ENCODE data around the gene CACTIN.
"Not testable (repeated sequence)": the region's sequence is repeated elsewhere in the genome, so short reads cannot be mapped to it uniquely, and the experiment has no call there.

The CACTIN gene

GRCh38 chr19:3663838-3664237 is 37.2 kb upstream of the CACTIN start:
- no peak for DNase-seq (ENCODE audit: low spot score)

GRCh38 chr19:3661284-3662238 is 35.0 kb upstream of the CACTIN start:
- DNase-seq (ENCODE audit: low spot score): no peak

- no peak for DNase-seq (ENCODE audit: low spot score)
These were observed 34.1 kb upstream of the CACTIN start for GRCh38 chr19:3660493-3661219.

- DNase-seq (ENCODE audit: low spot score): no peak
These were observed 33.1 kb upstream of the CACTIN start for GRCh38 chr19:3659746-3660112.

GRCh38 chr19:3658870-3659745 is 32.5 kb upstream of the CACTIN start:
- DNase-seq (ENCODE audit: low spot score): no peak

GRCh38 chr19:3658004-3658869 is 31.6 kb upstream of the CACTIN start:
- no peak for DNase-seq (ENCODE audit: low spot score)

- DNase-seq (ENCODE audit: low spot score): no peak
These were observed 30.8 kb upstream of the CACTIN start for GRCh38 chr19:3657395-3657769.

- no peak for DNase-seq (ENCODE audit: low spot score)
These were observed 30.3 kb upstream of the CACTIN start for GRCh38 chr19:3656747-3657394.

- DNase-seq (ENCODE audit: low spot score): no peak
These were observed 29.6 kb upstream of the CACTIN start for GRCh38 chr19:3656073-3656746.

- no peak for DNase-seq (ENCODE audit: low spot score)
These were observed 28.9 kb upstream of the CACTIN start for GRCh38 chr19:3655402-3656072.

- DNase-seq (ENCODE audit: low spot score): no peak
These were observed 27.4 kb upstream of the CACTIN start for GRCh38 chr19:3653865-3654513.

- no peak for DNase-seq (ENCODE audit: low spot score)
These were observed 26.6 kb upstream of the CACTIN start for GRCh38 chr19:3653081-3653795.

GRCh38 chr19:3652422-3652821 is 25.8 kb upstream of the CACTIN start:
- no peak for DNase-seq (ENCODE audit: low spot score)

- no peak for DNase-seq (ENCODE audit: low spot score)
These were observed 25.1 kb upstream of the CACTIN start for GRCh38 chr19:3651684-3652083.

GRCh38 chr19:3649888-3650287 is 23.3 kb upstream of the CACTIN start:
- DNase-seq (ENCODE audit: low spot score): no peak

GRCh38 chr19:3648037-3648905 is 21.7 kb upstream of the CACTIN start:
- DNase-seq (ENCODE audit: low spot score): no peak

- DNase-seq (ENCODE audit: low spot score): not testable (repeated sequence)
These were observed 20.5 kb upstream of the CACTIN start for GRCh38 chr19:3647102-3647501.
